ENCODE measurements around the gene USP17L13.
"Not testable (repeated sequence)": the region's sequence is repeated elsewhere in the genome, so short reads cannot be mapped to it uniquely, and the experiment has no call there.

- not testable (repeated sequence) for TF ChIP-seq CTCF (IDR thresholded peaks at IDR 0.05; ENCODE audit: low read depth, low read length); EZH2phosphoT487 (IDR thresholded peaks at IDR 0.05; ENCODE audit: low read depth)
Observed at GRCh38 chr4:9271719-9272118, 47.0 kb downstream of the USP17L13 start.
